Right cardiac atrium (tissue), 5 donors: Measurements from ENCODE around the gene KATNAL1. TPM values are rescaled to one million over a fixed set of nuclear protein-coding genes. Genes with fewer than 3 reads are reported as not detected.
"Not testable (repeated sequence)": the region's sequence is repeated elsewhere in the genome, so short reads cannot be mapped to it uniquely, and the experiment has no call there.

Experiments used
- ATAC-seq, 2 donors: fragments of 200-7000 bp; cut with Tn5 transposase; one replicate each; pipeline versions ENCODE4 v1.8.0 to v1.9.1; 2020; ENCODE audit warnings: moderate library complexity in 2 of 2, mild to moderate bottlenecking in 1 of 2
- DNase-seq, 3 donors: peaks; one replicate each; pipeline ENCODE4 v3.0.0-alpha.2; 2020
- H3K27ac ChIP-seq: one replicate; pipeline ENCODE4 v1.5.1; 2013; ENCODE audit warnings: mild to moderate bottlenecking, low read length, control low read depth, moderate library complexity
- H3K27me3 ChIP-seq: one replicate; pipeline ENCODE4 v1.6.1; 2013; ENCODE audit not compliant: control insufficient read depth, insufficient read depth
- H3K4me1 ChIP-seq: one replicate; pipeline ENCODE4 v1.6.1; 2013; ENCODE audit warnings: low read length; ENCODE audit not compliant: control insufficient read depth, insufficient read depth
- H3K4me3 ChIP-seq: one replicate; pipeline ENCODE4 v1.5.1; 2013; ENCODE audit warnings: low read length, control low read depth
- H3K9me3 ChIP-seq: one replicate; pipeline ENCODE4 v1.6.1; 2013; ENCODE audit warnings: low read length; ENCODE audit not compliant: control insufficient read depth
- WGBS: extraction: QIAGEN DNeasy Blood & Tissue Kit; methylation state at CpG from one replicate; pipeline ENCODE4 v1.1.7; 2013; 5-methylcytosine and 5-hydroxymethylcytosine counted together
- intact Hi-C, 4 donors: fragments of 100-400 bp; cut with DNase I; formaldehyde crosslinking; loops; one replicate each; pipeline versions ENCODE4 v1.11.0 to v1.14.0; 2022 to 2023
- polyA plus RNA-seq: library from polyadenylated mRNA; stranded (reverse); fragments of 200-250 nt; gene quantifications from one replicate; pipeline ENCODE4 v1.2.3, GENCODE V29; 2013
- total RNA-seq, 4 donors: library from RNA; stranded (reverse); fragmentation: NEBNext Ultra II Directional; extraction: Animal tissue kit (Norgen Biotek cat#: 25700); gene quantifications; one replicate each; pipeline ENCODE4 v1.2.1, GENCODE V29; 2021
- donor health status: healthy with polysubstance abuse.
- donor health status: DM: no; HTN: yes; CAD: no.
- donor health status: DM: no; HTN: no; CAD: no.
- donor health status: DM: no; HTN: yes; CAD: no; lungs with severe emphysema.
- donor health status: DM: yes; HTN: yes; CAD: no.

KATNAL1 gene
- total and polyA plus RNA-seq, 5 donors = 8.1 to 53.5 (median 49.2) TPM

GRCh38 chr13:30181888-30182651, 125.3 kb downstream of the KATNAL1 start:
- no peak for DNase-seq
- H3K27ac ChIP-seq = no peak overlapping the region
- no peaks in the 10 kb centered on the region for H3K9me3 ChIP-seq
- no peaks in the 10 kb centered on the region for H3K4me1 ChIP-seq
- H3K4me3 ChIP-seq = no peak overlapping the region
- no peaks in the 10 kb centered on the region for H3K27me3 ChIP-seq
- intact Hi-C loops = no loop called here
- WGBS = 89% methylated on average over 13 of the region's 13 CpGs
- ATAC-seq = no peak

DNA sequence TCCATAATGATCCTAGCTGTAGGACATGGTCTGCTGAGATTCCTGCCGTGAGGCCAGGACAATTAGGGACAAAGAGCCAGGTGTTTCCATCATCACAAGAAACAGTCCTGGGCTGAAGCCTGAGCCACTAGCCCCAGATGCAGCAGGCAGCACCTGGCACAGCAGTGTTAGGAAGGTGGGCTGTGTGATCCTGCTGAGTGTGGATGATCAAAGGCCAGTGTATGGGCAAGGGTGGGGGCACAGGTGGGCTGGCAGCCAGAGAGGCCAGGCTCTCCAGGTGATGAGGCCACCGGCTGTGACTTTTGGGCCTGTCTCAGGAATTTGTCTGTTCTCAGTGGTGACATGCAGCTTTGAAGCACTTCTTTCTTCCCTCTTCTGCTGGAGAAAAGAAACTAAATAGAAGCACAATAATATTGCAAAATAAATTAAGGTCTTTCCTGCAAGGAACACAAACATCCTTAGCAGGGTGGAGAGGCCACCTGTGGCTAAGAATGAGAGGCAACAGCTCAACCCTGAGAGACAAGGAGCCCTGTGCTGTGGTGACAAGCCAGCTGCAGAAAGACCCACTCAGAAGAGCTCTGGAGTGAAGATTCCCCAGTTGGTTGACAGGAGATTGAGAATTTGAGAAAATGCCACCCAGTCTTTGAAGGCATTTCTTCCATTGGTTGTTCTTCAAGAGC, 127.6 kb downstream of the KATNAL1 start:
- 58% methylated on average over 2 of the region's 2 CpGs for WGBS
- Histone ChIP-seq H3K4me1 (no peaks in the 10 kb centered on the region), H3K27ac (no peak overlapping the region), H3K9me3 (no peaks in the 10 kb centered on the region), H3K4me3 (no peak overlapping the region), H3K27me3 (no peaks in the 10 kb centered on the region)
- intact Hi-C loops = no loop called here
- DNase-seq (no peak), ATAC-seq (no peak)

- Histone ChIP-seq H3K9me3 (no peaks in the 10 kb centered on the region), H3K4me1 (no peaks in the 10 kb centered on the region), H3K27me3 (no peaks in the 10 kb centered on the region), H3K4me3 (no peak overlapping the region), H3K27ac (no peak overlapping the region)
- 89% methylated on average over 5 of the region's 5 CpGs for WGBS
- intact Hi-C loops = no loop called here
- DNase-seq (no peak), ATAC-seq (peak in 1 of 2 donors; percentile 18)
These were observed 128.4 kb downstream of the KATNAL1 start for GRCh38 chr13:30178976-30179375.

DNA sequence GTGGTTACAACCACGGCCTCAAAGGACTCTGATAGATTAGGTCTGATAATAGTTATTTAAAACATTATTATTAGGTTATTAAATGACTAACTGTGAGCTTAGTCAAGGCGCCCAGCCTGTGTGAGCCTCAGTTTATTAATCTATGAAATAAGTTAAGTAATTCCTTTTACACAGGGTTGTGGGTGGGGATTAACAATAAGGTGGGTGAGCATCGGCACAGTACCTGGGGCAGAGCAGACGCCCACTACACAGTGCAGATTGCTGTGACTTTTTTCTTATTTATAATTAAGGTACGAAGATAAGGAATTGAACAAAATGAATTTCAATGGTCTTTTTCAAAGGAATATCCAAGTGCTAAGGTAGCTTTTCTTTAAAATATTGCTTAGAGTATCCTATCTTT, 132.2 kb downstream of the KATNAL1 start:
- H3K27ac ChIP-seq = no peak overlapping the region
- no peak overlapping the region for H3K4me3 ChIP-seq
- H3K27me3 ChIP-seq = no peaks in the 10 kb centered on the region
- intact Hi-C loops = no loop called here
- H3K4me1 ChIP-seq = no peaks in the 10 kb centered on the region
- ATAC-seq (no peak), DNase-seq (no peak)
- no peaks in the 10 kb centered on the region for H3K9me3 ChIP-seq
- WGBS = 97% methylated on average over 5 of the region's 5 CpGs

- DNase-seq, ATAC-seq, intact Hi-C loops, H3K9me3 ChIP-seq, H3K27ac ChIP-seq, H3K27me3 ChIP-seq, H3K4me3 ChIP-seq, H3K4me1 ChIP-seq: not testable (repeated sequence)
- 89% methylated on average over 6 of the region's 6 CpGs for WGBS
These were observed 133.1 kb downstream of the KATNAL1 start for GRCh38 chr13:30174250-30174649.

DNA sequence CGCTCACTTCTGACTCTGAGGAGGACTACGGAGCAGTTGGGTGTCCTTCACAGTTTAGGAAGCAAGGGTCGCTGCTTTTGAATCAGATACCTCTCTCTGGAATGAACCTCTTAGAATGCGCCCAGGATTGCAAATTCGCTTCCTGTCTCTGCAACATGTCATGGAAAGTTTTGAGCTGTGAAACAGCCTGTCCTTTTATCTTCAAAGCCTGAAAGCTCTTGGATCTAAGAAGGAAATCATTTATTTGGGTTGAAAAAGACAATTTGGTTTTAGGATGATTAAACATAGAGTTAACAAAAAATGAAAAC, 134.1 kb downstream of the KATNAL1 start:
- Histone ChIP-seq H3K27me3 (no peaks in the 10 kb centered on the region), H3K9me3 (no peaks in the 10 kb centered on the region), H3K27ac (no peak overlapping the region), H3K4me1 (no peaks in the 10 kb centered on the region), H3K4me3 (no peak overlapping the region)
- WGBS = 62% methylated on average over 5 of the region's 5 CpGs
- intact Hi-C loops = no loop called here
- no peak for ATAC-seq
- no peak for DNase-seq

DNA sequence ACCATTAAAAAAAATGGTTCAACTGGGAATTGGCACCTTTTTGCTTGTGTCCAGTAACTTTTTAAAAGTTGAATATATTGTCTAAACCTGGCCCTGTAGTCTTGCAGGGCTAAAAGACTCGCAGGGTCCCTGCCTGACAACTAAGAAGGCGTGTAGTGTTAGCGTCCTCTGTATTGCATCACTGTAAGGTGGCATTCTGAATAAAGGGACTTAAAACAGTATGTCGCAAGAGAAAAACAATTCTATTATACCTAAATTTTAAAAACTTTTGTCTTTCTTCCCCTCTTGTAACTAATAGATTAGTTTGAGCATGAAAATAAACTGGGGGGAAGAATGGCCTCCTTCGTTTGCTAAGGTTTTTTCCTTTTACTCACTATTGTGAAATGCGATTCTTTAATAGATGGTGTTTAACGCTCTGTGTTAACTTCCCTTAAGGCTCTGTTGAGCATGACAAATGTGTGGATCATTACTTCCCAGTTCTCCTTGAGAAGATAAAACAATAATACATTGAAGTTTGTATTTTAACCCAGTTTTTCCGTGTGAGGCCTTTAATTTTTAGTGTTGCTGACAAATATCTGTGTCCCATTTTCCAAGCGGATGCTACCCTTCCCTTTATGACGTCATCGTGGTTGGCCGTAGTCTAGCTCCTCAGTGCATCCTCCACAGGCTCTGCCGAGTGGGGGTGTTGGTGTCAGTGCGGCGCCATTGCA, 134.6 kb downstream of the KATNAL1 start:
- no peak for ATAC-seq
- WGBS = 78% methylated on average over 15 of the region's 15 CpGs
- intact Hi-C loops = no loop called here

DNA sequence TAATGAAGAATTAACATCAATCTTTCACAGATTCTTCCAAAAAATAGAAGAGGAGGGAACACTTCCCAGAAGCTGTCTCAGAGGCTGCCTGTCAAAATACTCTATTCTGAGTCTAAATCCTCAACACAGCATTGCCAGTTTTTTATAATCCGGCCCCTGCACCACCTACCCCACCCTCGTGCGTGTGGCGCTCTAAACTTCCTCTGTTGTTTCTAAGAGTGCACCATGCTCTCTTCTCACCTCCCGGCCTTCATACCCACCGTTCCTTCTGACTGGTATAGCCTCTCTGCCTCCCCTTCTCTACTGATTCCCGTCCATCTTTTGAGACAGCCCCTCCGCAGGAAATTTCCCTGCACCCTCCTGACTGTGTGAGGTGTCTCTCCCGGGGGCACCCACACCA, 136.8 kb downstream of the KATNAL1 start:
- Histone ChIP-seq H3K4me3 (no peak overlapping the region), H3K9me3 (no peaks in the 10 kb centered on the region), H3K4me1 (peaks cover 2% of the 10 kb centered on the region), H3K27ac (no peak overlapping the region), H3K27me3 (no peaks in the 10 kb centered on the region)
- DNase-seq = no peak
- intact Hi-C loops = no loop called here
- ATAC-seq = no peak
- WGBS = 78% methylated on average over 9 of the region's 9 CpGs

More for the DNA sequence above, 134.6 kb downstream of the KATNAL1 start:
- H3K4me1 ChIP-seq = no peaks in the 10 kb centered on the region
- no peaks in the 10 kb centered on the region for H3K27me3 ChIP-seq
- H3K27ac ChIP-seq = no peak overlapping the region
- H3K4me3 ChIP-seq = no peak overlapping the region
- DNase-seq = no peak
- H3K9me3 ChIP-seq = no peaks in the 10 kb centered on the region

- Histone ChIP-seq H3K9me3 (no peaks in the 10 kb centered on the region), H3K27me3 (no peaks in the 10 kb centered on the region), H3K4me1 (peaks cover 2% of the 10 kb centered on the region), H3K27ac (no peak overlapping the region), H3K4me3 (no peak overlapping the region)
- ATAC-seq (peak; percentile 25 to 66), DNase-seq (peak in 1 of 3 donors; percentile 28)
- WGBS = 47% methylated on average over 2 of the region's 2 CpGs
- intact Hi-C loops = no loop called here
These were observed 137.9 kb downstream of the KATNAL1 start for GRCh38 chr13:30169442-30169841.

DNA sequence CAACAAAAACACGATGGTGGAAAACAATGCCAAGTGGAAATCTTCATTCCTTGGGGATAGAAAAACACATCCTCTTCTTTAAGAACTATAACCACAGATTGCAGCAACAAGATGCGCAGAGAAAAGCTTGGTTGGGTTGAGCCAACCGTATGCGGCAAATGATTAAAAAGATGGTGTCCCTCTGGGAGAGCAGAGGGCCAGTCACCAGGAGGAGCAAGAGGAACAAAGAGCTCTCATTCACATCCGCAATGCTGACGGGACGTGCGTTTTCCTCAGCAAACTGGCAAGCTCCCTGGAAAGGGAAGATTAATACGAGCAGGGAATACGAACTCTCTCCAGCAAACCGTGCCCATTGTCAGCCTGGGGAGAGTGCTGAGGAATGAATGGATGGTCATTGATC, 141.6 kb downstream of the KATNAL1 start:
- no peak for ATAC-seq
- peak in 1 of 3 donors; percentile 41 for DNase-seq

GRCh38 chr13:30165071-30165470, 142.3 kb downstream of the KATNAL1 start:
- H3K27me3 ChIP-seq = no peaks in the 10 kb centered on the region
- H3K9me3 ChIP-seq = no peaks in the 10 kb centered on the region
- DNase-seq (no peak), ATAC-seq (no peak)
- 89% methylated on average over 2 of the region's 2 CpGs for WGBS
- H3K27ac ChIP-seq = no peak overlapping the region
- H3K4me3 ChIP-seq = no peak overlapping the region
- intact Hi-C loops = no loop called here
- H3K4me1 ChIP-seq = peaks cover 2% of the 10 kb centered on the region

More for the DNA sequence above, 141.6 kb downstream of the KATNAL1 start:
- intact Hi-C loops = no loop called here
- Histone ChIP-seq H3K9me3 (no peaks in the 10 kb centered on the region), H3K27ac (no peak overlapping the region), H3K4me3 (no peak overlapping the region), H3K27me3 (no peaks in the 10 kb centered on the region), H3K4me1 (peaks cover 2% of the 10 kb centered on the region)
- WGBS = 43% methylated on average over 11 of the region's 11 CpGs
